Keratinocyte (primary cell): Measurements from ENCODE around the gene IL17A.

Source experiments
- EZH2 ChIP-seq: IDR thresholded peaks from one replicate; pipeline ENCODE4 v1.6.1; 2012; ENCODE audit warnings: inconsistent platforms, mild to moderate bottlenecking, low read length, moderate library complexity
- TF ChIP-seq, protein P1 (sequence below), 3 experiments: IDR thresholded peaks in 1 of 3; conservative IDR thresholded peaks in 1 of 3; optimal IDR thresholded peaks in 1 of 3; 2 replicates in 2 of 3; 3 replicates in 1 of 3; pipeline versions ENCODE3 to v1.5.1; 2011; ENCODE audit warnings: low read length in 3 of 3, mild to moderate bottlenecking in 3 of 3, moderate library complexity in 2 of 3, control low read depth in 1 of 3, inconsistent platforms in 1 of 3; ENCODE audit not compliant: insufficient read depth in 2 of 3; ENCODE audit errors: extremely low read depth in 1 of 3

DNA sequence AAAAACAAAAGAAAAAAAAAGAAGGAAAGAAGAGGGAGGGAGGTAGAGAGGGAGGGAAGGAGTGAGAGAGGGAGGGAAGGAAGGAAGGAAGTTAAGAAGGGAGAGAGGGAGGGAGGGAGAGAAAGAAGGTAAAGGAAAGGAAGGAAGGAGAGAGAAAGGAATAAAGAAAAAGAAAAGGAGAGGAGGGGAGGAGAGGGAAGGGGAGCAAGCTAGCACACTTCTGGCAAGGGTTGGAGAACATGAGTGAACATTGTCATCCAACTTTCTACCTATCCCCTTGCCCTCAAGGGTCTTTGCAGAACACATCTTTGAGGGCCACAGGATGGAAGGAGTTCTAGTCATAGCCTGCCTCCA lies 34.1 kb upstream of the IL17A start:
- TF ChIP-seq, protein P1, sequence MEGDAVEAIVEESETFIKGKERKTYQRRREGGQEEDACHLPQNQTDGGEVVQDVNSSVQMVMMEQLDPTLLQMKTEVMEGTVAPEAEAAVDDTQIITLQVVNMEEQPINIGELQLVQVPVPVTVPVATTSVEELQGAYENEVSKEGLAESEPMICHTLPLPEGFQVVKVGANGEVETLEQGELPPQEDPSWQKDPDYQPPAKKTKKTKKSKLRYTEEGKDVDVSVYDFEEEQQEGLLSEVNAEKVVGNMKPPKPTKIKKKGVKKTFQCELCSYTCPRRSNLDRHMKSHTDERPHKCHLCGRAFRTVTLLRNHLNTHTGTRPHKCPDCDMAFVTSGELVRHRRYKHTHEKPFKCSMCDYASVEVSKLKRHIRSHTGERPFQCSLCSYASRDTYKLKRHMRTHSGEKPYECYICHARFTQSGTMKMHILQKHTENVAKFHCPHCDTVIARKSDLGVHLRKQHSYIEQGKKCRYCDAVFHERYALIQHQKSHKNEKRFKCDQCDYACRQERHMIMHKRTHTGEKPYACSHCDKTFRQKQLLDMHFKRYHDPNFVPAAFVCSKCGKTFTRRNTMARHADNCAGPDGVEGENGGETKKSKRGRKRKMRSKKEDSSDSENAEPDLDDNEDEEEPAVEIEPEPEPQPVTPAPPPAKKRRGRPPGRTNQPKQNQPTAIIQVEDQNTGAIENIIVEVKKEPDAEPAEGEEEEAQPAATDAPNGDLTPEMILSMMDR (optimal IDR thresholded peaks at IDR 0.05 in 1 of 3, IDR thresholded peaks at IDR 0.05 in 1 of 3, conservative IDR thresholded peaks at IDR 0.05 in 1 of 3; ENCODE audit: extremely low read depth in 1 of 3, insufficient read depth in 2 of 3, low read length in 3 of 3): no peak
- TF ChIP-seq EZH2: no peak
